ENCODE results near the gene DBET. TPM values are rescaled to one million over a fixed set of nuclear protein-coding genes. Genes with fewer than 3 reads are reported as not detected.
A peak's percentile ranks its signal among the peaks of the same experiment; 100 is the strongest.
"Not testable (repeated sequence)": the region's sequence is repeated elsewhere in the genome, so short reads cannot be mapped to it uniquely, and the experiment has no call there.

DBET gene
- total and polyA plus RNA-seq, 2 of the 13 experiments (the other 11 are each of a cell fraction or from before 2014, with no cell fraction given), result not detected

DNA sequence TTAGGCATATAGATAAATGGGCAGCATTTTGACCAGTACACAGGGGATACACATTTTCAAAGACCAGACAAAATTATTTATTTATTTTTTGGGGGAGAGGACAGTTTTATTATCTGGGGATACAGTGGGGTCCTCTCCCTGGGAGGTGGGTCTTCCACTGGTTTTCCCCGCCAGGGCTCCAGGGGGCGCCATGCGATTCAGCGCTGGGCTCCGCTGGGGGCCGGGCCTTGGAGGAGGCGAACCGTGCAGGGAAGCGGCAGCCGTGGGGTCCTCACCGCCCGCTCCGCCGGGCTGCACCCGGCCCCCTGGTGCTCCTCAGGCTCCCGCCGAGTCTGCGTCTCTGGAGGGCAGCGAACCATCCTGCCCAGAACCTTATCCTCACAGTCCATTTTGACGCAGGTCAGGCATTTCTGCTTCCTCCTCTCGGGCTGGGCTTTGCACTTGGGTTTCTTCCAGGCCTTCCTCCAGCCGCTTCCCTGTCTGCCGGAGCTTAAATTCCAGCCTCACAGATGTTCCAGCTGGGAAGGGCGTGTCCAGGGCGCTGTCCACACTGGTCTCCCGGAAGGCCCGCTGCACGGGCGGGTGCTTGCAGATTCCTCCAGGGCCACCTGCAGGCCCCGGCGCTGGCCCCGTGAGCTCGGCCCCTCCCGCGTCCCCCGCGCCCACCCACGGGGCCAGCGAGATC lies 26.5 kb upstream of the DBET start:
- BruUV-seq (replicated peaks); POLR2A ChIA-PET; H3K4me1 ChIP-seq (ENCODE audit: insufficient read depth, low read length); intact Hi-C loops (cut with micrococcal nuclease; ENCODE audit: unreplicated experiment); DNase-seq (ENCODE audit: low spot score); H2AFZ ChIP-seq (ENCODE audit: low read length); H3K36me3 ChIP-seq (replicated peaks in 1 of 2; ENCODE audit: control insufficient read depth in 1 of 2, insufficient read depth in 2 of 2, low read length in 2 of 2); H3K27ac ChIP-seq (ENCODE audit: extremely low read length, insufficient read depth, low read length); FAIRE-seq; H3K79me2 ChIP-seq (ENCODE audit: insufficient read depth, low read length); H3K4me2 ChIP-seq (ENCODE audit: low read depth, low read length); H3K4me3 ChIP-seq (replicated peaks in 1 of 3; ENCODE audit: insufficient read depth in 1 of 3, low read depth in 2 of 3, low read length in 3 of 3); CTCF ChIA-PET (ENCODE audit: low intra/inter-chr PET ratio, low total read pairs); in situ Hi-C loops (cut with HindIII; ENCODE audit: extremely low pct_ligation_motif_present, low pct_unique_long_range_greater_than_20kb); H3K27me3 ChIP-seq (ENCODE audit: control insufficient read depth in 1 of 2, insufficient read depth in 2 of 2, low read length in 2 of 2); H3K9ac ChIP-seq (ENCODE audit: insufficient read depth, low read depth, low read length); H3K9me3 ChIP-seq (ENCODE audit: low read length); H4K20me1 ChIP-seq (ENCODE audit: insufficient read depth, low read length): not testable (repeated sequence)
- TF ChIP-seq ZFX (CRISPR knock-in tag; IDR thresholded peaks at IDR 0.05; ENCODE audit: low read depth), result 0 out of 2 replicates have a peak, but pooled peaks have one; percentile 32
- TF ChIP-seq, protein P1, sequence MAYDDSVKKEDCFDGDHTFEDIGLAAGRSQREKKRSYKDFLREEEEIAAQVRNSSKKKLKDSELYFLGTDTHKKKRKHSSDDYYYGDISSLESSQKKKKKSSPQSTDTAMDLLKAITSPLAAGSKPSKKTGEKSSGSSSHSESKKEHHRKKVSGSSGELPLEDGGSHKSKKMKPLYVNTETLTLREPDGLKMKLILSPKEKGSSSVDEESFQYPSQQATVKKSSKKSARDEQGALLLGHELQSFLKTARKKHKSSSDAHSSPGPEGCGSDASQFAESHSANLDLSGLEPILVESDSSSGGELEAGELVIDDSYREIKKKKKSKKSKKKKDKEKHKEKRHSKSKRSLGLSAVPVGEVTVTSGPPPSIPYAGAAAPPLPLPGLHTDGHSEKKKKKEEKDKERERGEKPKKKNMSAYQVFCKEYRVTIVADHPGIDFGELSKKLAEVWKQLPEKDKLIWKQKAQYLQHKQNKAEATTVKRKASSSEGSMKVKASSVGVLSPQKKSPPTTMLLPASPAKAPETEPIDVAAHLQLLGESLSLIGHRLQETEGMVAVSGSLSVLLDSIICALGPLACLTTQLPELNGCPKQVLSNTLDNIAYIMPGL (CRISPR knock-in tag; IDR thresholded peaks at IDR 0.05; ENCODE audit: borderline replicate concordance in 1 of 2, low read depth in 1 of 2), result peak; percentile 51 to 56; a peak in 1 of 4 replicates
- TF ChIP-seq, protein P2, sequence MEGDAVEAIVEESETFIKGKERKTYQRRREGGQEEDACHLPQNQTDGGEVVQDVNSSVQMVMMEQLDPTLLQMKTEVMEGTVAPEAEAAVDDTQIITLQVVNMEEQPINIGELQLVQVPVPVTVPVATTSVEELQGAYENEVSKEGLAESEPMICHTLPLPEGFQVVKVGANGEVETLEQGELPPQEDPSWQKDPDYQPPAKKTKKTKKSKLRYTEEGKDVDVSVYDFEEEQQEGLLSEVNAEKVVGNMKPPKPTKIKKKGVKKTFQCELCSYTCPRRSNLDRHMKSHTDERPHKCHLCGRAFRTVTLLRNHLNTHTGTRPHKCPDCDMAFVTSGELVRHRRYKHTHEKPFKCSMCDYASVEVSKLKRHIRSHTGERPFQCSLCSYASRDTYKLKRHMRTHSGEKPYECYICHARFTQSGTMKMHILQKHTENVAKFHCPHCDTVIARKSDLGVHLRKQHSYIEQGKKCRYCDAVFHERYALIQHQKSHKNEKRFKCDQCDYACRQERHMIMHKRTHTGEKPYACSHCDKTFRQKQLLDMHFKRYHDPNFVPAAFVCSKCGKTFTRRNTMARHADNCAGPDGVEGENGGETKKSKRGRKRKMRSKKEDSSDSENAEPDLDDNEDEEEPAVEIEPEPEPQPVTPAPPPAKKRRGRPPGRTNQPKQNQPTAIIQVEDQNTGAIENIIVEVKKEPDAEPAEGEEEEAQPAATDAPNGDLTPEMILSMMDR (CRISPR knock-in tag; IDR thresholded peaks at IDR 0.05), result peak; percentile 59
- peak; percentile 25; the same call in 1 of the 2 replicates for TF ChIP-seq GABPB1 (CRISPR knock-in tag; IDR thresholded peaks at IDR 0.05)
- peak; percentile 69 for TF ChIP-seq ZMYM4 (CRISPR knock-in tag; IDR thresholded peaks at IDR 0.05)
- peak; percentile 29; the same call in 1 of the 2 replicates for TF ChIP-seq KDM2A (CRISPR knock-in tag; IDR thresholded peaks at IDR 0.05; ENCODE audit: borderline replicate concordance, low read depth)
- TF ChIP-seq, protein P3, sequence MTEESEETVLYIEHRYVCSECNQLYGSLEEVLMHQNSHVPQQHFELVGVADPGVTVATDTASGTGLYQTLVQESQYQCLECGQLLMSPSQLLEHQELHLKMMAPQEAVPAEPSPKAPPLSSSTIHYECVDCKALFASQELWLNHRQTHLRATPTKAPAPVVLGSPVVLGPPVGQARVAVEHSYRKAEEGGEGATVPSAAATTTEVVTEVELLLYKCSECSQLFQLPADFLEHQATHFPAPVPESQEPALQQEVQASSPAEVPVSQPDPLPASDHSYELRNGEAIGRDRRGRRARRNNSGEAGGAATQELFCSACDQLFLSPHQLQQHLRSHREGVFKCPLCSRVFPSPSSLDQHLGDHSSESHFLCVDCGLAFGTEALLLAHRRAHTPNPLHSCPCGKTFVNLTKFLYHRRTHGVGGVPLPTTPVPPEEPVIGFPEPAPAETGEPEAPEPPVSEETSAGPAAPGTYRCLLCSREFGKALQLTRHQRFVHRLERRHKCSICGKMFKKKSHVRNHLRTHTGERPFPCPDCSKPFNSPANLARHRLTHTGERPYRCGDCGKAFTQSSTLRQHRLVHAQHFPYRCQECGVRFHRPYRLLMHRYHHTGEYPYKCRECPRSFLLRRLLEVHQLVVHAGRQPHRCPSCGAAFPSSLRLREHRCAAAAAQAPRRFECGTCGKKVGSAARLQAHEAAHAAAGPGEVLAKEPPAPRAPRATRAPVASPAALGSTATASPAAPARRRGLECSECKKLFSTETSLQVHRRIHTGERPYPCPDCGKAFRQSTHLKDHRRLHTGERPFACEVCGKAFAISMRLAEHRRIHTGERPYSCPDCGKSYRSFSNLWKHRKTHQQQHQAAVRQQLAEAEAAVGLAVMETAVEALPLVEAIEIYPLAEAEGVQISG (CRISPR knock-in tag; IDR thresholded peaks at IDR 0.05), result peak; percentile 93
- ATAC-seq, result peak; percentile 86
- WGBS (ENCODE audit: low lambda C conversion rate), result 0% methylated on average over 1 of the region's 39 CpGs

DNA sequence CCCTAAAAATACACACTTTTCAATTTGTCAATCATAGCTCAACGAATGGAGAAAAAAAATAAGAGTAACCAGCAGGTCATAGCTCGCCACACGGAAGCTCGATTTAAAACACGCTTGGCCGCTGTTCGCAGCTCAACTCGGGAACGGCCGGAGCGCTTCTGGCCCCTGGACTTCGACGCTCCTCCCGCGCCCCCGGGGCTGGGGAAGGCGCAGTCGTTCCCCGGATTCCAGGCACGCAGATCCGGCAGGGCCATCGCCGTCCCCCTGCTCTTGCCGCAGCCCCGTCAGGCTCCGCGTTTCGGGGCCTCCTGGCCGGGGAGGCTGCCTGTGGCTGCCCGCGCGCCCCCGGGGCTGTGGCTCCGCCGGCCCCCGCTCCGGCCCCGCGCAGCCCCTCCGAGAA lies 23.4 kb upstream of the DBET start:
- H4K20me1 ChIP-seq (ENCODE audit: insufficient read depth, low read length); H3K36me3 ChIP-seq (replicated peaks in 1 of 2; ENCODE audit: control insufficient read depth in 1 of 2, insufficient read depth in 2 of 2, low read length in 2 of 2); H3K4me1 ChIP-seq (ENCODE audit: insufficient read depth, low read length); H3K9me3 ChIP-seq (ENCODE audit: low read length); CTCF ChIA-PET (ENCODE audit: low intra/inter-chr PET ratio, low total read pairs); ATAC-seq; H3K9ac ChIP-seq (ENCODE audit: insufficient read depth, low read depth, low read length); DNase-seq (ENCODE audit: low spot score); H3K27me3 ChIP-seq (ENCODE audit: control insufficient read depth in 1 of 2, insufficient read depth in 2 of 2, low read length in 2 of 2); BruUV-seq (replicated peaks); H3K79me2 ChIP-seq (ENCODE audit: insufficient read depth, low read length); POLR2A ChIA-PET; H2AFZ ChIP-seq (ENCODE audit: low read length); H3K4me3 ChIP-seq (replicated peaks in 1 of 3; ENCODE audit: insufficient read depth in 1 of 3, low read depth in 2 of 3, low read length in 3 of 3); FAIRE-seq; H3K27ac ChIP-seq (ENCODE audit: extremely low read length, insufficient read depth, low read length); in situ Hi-C loops (cut with HindIII; ENCODE audit: extremely low pct_ligation_motif_present, low pct_unique_long_range_greater_than_20kb); intact Hi-C loops (cut with micrococcal nuclease; ENCODE audit: unreplicated experiment); H3K4me2 ChIP-seq (ENCODE audit: low read depth, low read length): not testable (repeated sequence)
- 83% methylated on average over 24 of the region's 40 CpGs for WGBS (ENCODE audit: low lambda C conversion rate)

All from HepG2 (cell line).